ENCODE measurements around the gene FARP1.

The FARP1 gene

DNA sequence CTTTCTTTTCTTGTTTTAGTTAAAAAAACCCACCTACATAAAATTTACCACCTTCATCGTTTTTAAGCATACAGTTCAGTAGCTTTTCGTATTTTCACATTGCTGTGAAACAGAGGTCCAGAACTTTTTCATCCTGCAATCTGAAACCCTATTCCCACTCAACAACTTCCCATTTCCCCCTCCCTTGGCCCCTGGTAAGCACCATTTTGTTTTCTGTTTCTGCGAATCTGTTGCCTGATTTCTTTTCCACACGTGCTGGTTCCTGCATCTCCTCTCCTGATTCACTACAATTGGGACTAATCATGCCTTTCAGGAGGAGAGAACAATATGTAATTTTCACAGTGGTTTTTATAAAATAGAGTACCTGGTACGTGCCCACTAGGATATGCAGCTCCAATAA, 183.4 kb downstream of the FARP1 start:
- ChIA-PET POLR2A (no interaction called here), CTCF (no interaction called here)
- H3K4me1 ChIP-seq (ENCODE audit: control insufficient read depth, insufficient read depth, low read length) = peaks cover 43% of the 10 kb centered on the region
- H3K27ac ChIP-seq (ENCODE audit: extremely low read depth, low read depth, low read length) = no peak overlapping the region
- H3K4me3 ChIP-seq (ENCODE audit: low read depth, low read length) = no peak overlapping the region
- no peaks in the 10 kb centered on the region for H3K9me3 ChIP-seq (ENCODE audit: control insufficient read depth, insufficient read depth, low read depth, low read length)
- H3K36me3 ChIP-seq (ENCODE audit: control insufficient read depth in 2 of 2, insufficient read depth in 1 of 2, low read length in 2 of 2) = no peaks in the 10 kb centered on the region
- TF ChIP-seq OVOL3 (tag by site-specific recombination; IDR thresholded peaks at IDR 0.05) = no peak
- no peak for TF ChIP-seq BCL11B (tag by site-specific recombination; IDR thresholded peaks at IDR 0.05; ENCODE audit: low read depth)
- TF ChIP-seq ZNF112 (tag by site-specific recombination; IDR thresholded peaks at IDR 0.05) = no peak
- peak; percentile 22; the same call in 1 of the 2 replicates for TF ChIP-seq YY1 (tag by site-specific recombination; IDR thresholded peaks at IDR 0.05)

GRCh38 chr13:98327371-98328270, 184.7 kb downstream of the FARP1 start:
- CTCF ChIA-PET = no interaction called here
- POLR2A ChIA-PET = no interaction called here
- Histone ChIP-seq H3K27ac (ENCODE audit: extremely low read depth, low read depth, low read length) (no peak overlapping the region), H3K36me3 (ENCODE audit: control insufficient read depth in 2 of 2, insufficient read depth in 1 of 2, low read length in 2 of 2) (no peaks in the 10 kb centered on the region), H3K4me3 (ENCODE audit: low read depth, low read length) (no peak overlapping the region), H3K9me3 (ENCODE audit: control insufficient read depth, insufficient read depth, low read depth, low read length) (no peaks in the 10 kb centered on the region), H3K4me1 (ENCODE audit: control insufficient read depth, insufficient read depth, low read length) (peaks cover 43% of the 10 kb centered on the region)
- TF ChIP-seq, protein P1, sequence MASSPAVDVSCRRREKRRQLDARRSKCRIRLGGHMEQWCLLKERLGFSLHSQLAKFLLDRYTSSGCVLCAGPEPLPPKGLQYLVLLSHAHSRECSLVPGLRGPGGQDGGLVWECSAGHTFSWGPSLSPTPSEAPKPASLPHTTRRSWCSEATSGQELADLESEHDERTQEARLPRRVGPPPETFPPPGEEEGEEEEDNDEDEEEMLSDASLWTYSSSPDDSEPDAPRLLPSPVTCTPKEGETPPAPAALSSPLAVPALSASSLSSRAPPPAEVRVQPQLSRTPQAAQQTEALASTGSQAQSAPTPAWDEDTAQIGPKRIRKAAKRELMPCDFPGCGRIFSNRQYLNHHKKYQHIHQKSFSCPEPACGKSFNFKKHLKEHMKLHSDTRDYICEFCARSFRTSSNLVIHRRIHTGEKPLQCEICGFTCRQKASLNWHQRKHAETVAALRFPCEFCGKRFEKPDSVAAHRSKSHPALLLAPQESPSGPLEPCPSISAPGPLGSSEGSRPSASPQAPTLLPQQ (tag by site-specific recombination; IDR thresholded peaks at IDR 0.05) = no peak
- TF ChIP-seq ZNF280D (tag by site-specific recombination; IDR thresholded peaks at IDR 0.05) = no peak
- TF ChIP-seq ZNF510 (tag by site-specific recombination; IDR thresholded peaks at IDR 0.05; ENCODE audit: insufficient replicate concordance) = no peak
- 0 out of 2 replicates have a peak, but pooled peaks have one; percentile 11 for TF ChIP-seq PRDM10 (tag by site-specific recombination; IDR thresholded peaks at IDR 0.05)
- TF ChIP-seq GLIS2 (tag by site-specific recombination; IDR thresholded peaks at IDR 0.05) = no peak
- 0 out of 2 replicates have a peak, but pooled peaks have one; percentile 13 for TF ChIP-seq ZNF341 (tag by site-specific recombination; IDR thresholded peaks at IDR 0.05; ENCODE audit: low read depth)
- TF ChIP-seq ZFP3 (tag by site-specific recombination; IDR thresholded peaks at IDR 0.05; ENCODE audit: low read depth) = no peak

- no peaks in the 10 kb centered on the region for H3K36me3 ChIP-seq (ENCODE audit: control insufficient read depth in 2 of 2, insufficient read depth in 1 of 2, low read length in 2 of 2)
- no peaks in the 10 kb centered on the region for H3K9me3 ChIP-seq (ENCODE audit: control insufficient read depth, insufficient read depth, low read depth, low read length)
- TF ChIP-seq, protein P2, sequence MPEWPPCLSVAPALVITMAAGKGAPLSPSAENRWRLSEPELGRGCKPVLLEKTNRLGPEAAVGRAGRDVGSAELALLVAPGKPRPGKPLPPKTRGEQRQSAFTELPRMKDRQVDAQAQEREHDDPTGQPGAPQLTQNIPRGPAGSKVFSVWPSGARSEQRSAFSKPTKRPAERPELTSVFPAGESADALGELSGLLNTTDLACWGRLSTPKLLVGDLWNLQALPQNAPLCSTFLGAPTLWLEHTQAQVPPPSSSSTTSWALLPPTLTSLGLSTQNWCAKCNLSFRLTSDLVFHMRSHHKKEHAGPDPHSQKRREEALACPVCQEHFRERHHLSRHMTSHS (tag by site-specific recombination; IDR thresholded peaks at IDR 0.05) = no peak
- TF ChIP-seq ZNF473 (tag by site-specific recombination; IDR thresholded peaks at IDR 0.05) (no peak), REPIN1 (tag by site-specific recombination; IDR thresholded peaks at IDR 0.05; ENCODE audit: low read depth) (no peak), MYNN (tag by site-specific recombination; IDR thresholded peaks at IDR 0.05; ENCODE audit: borderline replicate concordance) (no peak)
- TF ChIP-seq, protein P3, sequence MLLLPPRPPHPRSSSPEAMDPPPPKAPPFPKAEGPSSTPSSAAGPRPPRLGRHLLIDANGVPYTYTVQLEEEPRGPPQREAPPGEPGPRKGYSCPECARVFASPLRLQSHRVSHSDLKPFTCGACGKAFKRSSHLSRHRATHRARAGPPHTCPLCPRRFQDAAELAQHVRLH (tag by site-specific recombination; IDR thresholded peaks at IDR 0.05) = no peak
- H3K4me3 ChIP-seq (ENCODE audit: low read depth, low read length) = no peak overlapping the region
- CTCF ChIA-PET = no interaction called here
- POLR2A ChIA-PET = no interaction called here
- no peak overlapping the region for H3K27ac ChIP-seq (ENCODE audit: extremely low read depth, low read depth, low read length)
- H3K4me1 ChIP-seq (ENCODE audit: control insufficient read depth, insufficient read depth, low read length) = peaks cover 34% of the 10 kb centered on the region
Observed at GRCh38 chr13:98328511-98328910, 185.6 kb downstream of the FARP1 start.
